ENCODE data around the gene CFAP77.

The CFAP77 gene

DNA sequence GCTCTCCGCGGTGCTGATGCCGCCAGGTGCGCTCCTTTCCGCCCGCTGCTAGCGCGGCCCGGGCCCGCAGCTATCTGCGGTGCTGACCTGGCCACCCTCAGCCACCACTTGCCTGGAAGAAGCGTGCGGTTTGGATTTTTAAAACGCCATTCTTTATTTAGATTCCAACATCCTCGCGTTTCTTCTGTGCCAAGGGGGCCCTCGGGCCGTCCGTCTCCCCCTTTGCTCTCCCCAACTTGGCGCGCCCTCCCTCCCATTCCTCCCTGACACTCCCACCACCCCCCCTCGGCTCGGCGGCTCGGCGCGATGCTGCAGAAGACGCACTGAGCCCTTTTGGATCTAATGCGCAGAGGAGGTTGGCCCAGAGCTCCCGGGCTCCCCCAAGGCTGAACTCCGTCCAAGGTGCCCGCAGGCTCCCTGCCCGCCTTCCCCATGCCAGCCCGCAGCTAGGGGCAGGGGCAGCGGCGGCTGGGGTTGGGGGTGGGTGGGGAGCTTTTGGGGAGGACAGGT is 172.3 kb downstream of the CFAP77 start, which contains the start of gene BARHL1:
BARHL1 (plus strand) TSS at position 331 of the 510 bp plus-strand sequence. CDS start 192 bp downstream, outside the sequence.
- DNase-seq (ENCODE audit: low read depth), result no peak

- no peak for DNase-seq (ENCODE audit: low read depth)
Observed at GRCh38 chr9:132582786-132583583, 173.0 kb downstream of the CFAP77 start.

- no peak for DNase-seq (ENCODE audit: low read depth)
Observed at GRCh38 chr9:132583584-132584304, 173.7 kb downstream of the CFAP77 start.

- DNase-seq (ENCODE audit: low read depth), result no peak
Observed at GRCh38 chr9:132584601-132585560, 174.9 kb downstream of the CFAP77 start.

DNA sequence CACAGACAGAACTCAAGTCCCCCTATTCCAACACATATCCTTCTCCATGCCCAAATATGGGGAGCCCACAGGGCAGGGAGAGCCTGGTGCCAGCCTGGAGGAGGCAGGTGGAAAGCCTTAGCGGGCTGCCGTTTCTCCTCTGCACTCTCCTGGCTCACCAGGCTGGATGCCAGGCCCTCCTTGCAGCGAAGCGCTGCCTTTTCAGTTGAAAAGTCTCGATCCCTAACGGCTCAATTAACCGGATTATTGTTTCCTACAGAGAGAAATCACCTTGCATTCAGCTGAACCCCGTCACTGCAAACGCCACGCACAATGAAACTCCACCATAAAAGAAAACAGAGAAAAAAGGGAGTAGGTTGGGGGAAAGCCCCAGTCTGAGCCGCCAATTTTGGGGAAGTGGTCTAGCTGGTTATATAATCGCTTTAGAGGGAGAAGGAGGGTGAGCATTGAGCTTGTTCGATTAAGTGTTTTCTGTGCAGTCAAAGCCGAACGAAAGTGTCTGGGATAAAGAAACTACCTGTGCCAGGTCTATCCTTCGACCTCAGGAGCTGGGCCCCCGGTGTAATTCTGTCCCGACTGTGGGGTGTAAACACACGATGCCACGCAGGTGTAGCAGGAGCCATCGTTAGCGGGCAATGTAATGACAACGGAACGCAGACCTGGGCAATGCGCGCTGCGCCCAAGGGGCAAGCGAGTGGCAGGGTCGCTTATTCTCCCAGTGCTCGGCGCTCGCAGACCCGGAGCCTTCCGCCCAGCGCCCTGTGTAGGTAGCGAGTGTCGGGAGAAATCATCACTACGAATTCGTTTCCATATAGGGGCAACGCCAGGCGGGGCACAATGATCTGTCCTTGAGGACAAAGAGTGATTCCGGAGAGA is 176.2 kb downstream of the CFAP77 start:
- no peak for DNase-seq (ENCODE audit: low read depth)

DNA sequence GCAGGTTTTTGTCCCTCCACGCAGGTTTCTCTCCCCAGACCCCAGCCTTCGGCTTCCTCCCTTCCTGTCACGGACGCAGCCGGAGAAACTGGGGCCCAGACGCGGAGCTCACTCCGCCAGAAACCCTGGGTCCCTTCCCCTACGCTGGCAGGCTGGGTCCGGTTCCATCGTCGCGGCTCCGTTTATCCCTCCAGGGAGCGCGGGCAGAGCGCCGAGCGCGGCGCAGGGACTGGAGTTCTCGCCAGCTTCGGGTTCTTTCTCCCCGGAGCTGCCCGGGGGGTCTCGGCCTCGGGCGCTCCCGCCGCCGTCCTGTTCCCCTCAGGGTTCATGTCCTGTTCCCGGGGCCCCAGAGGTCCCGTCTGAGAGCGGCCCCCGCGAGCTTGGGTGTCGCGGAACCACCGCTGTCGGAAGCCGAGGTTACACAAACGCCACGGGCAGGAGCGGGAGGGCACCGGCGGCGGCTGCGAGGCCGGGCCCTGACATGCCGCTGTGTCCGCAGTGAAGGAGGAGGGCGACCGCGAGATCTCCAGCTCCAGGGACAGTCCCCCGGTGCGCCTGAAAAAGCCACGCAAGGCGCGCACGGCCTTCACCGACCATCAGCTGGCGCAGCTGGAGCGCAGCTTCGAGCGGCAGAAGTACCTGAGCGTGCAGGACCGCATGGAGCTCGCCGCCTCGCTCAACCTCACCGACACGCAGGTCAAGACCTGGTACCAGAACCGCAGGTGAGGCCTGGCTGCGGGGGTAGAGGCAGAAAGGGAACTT is 177.0 kb downstream of the CFAP77 start:
- no peak for DNase-seq (ENCODE audit: low read depth)

GRCh38 chr9:132587592-132587955 is 177.6 kb downstream of the CFAP77 start:
- DNase-seq (ENCODE audit: low read depth), result no peak

- no peak for DNase-seq (ENCODE audit: low read depth)
Observed at GRCh38 chr9:132588098-132588497, 178.1 kb downstream of the CFAP77 start.

- DNase-seq (ENCODE audit: low read depth), result no peak
Observed at GRCh38 chr9:132588501-132589147, 178.6 kb downstream of the CFAP77 start.

GRCh38 chr9:132589148-132590036 is 179.4 kb downstream of the CFAP77 start:
- DNase-seq (ENCODE audit: low read depth), result no peak

DNA sequence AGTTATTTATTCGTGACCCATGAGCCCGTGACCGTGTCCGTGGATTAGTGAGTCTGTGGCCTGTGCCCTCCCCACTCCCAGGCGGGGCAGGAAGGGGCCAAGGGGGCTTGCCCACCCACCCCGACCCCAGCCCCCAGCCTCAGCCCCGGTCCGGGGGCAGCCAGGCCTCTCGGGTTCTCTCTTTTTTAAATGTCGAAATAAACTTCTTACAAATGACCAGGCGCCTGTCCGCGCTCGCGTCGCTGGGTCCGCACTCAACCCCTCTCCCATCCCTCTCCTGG is 180.0 kb downstream of the CFAP77 start:
- no peak for DNase-seq (ENCODE audit: low read depth)

GRCh38 chr9:132590318-132591182 is 180.5 kb downstream of the CFAP77 start:
- no peak for DNase-seq (ENCODE audit: low read depth)

GRCh38 chr9:132591244-132591643 is 181.2 kb downstream of the CFAP77 start:
- no peak for DNase-seq (ENCODE audit: low read depth)

GRCh38 chr9:132591751-132592314 is 181.8 kb downstream of the CFAP77 start:
- DNase-seq (ENCODE audit: low read depth), result no peak

DNA sequence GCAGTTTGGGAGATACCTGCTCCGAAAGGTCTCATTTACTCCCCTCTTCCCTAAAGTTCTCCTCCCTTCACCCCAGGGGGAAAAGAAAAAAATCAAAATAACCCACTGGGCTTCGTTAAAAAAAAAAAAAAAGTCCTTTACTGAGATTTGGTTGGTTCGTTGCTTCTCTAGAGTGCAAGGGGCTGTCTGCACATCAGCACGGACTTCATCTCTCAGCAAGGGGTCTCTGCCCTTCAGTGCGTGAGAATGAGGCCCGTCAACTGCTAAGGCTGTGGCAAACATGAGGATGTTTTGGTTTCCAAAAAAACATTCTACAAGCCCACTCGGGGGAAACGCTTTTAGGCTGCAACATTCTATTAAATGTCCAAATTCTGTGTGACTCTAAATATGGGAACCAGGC is 182.4 kb downstream of the CFAP77 start:
- DNase-seq (ENCODE audit: low read depth), result no peak

DNA sequence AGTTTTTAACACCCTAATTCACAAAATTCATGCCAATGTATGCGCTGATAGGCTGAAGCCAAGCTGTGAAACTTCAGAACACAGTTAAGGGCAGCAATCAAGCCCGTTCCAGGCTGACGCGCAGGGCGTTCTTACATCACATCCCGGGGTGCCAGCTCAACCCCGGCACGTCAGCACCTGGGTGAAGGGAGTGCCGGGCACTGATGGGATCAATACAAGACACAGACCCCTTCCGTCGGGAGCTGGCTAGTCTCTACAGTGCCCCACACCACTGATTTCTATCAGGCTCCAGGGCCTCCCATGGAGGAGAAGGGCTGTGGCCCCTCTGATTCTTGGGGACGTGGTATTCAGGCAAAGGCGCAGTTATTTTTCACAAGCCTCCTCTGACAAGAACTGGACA is 184.4 kb downstream of the CFAP77 start:
- no peak for DNase-seq (ENCODE audit: low read depth)

DNA sequence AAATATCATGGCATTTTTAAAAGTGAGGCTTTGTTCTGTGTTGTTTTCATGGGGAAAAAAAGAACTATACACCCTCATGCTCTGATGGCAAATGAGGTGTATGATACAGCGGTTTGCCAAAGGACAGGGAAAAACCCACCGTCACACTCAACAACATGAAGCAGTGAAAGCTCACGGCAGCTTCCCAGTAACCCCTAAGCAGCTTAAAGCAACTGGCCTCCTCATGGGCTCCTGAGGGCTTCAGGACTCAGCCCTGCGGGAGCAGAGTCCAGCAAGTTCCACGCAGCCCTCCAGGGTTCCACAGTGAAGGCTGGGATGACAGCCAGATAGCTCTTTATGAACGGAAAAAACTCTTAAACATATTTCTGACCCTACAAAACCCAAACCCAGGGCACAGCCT is 185.3 kb downstream of the CFAP77 start:
- DNase-seq (ENCODE audit: low read depth), result no peak

DNA sequence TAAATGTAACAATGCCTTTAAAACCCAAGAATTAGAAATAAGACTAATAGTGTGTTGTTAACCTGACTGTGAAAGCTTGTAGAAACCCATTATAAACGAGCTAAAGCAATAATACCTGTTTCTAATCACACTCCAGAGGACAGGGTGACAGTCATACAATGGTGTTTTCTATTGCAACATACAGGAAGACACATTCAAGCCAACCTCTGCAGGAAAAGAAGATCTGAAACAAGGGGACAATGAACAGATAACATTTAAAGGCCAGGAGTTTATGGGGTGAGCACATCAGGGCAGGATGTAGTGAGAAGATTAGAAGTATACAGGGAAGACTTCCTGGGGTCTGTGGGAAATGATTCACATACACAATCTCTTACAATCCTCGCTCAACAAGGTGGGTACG is 186.2 kb downstream of the CFAP77 start:
- no peak for DNase-seq (ENCODE audit: low read depth)

Measured in activated T-cell treated with anti-CD3 and anti-CD28 coated beads for 48 hours (primary cell).